Psoas muscle (tissue), 8 donors: Measurements from ENCODE around the gene CNKSR3. TPM values are rescaled to one million over a fixed set of nuclear protein-coding genes. Genes with fewer than 3 reads are reported as not detected.

ENCODE experiments used
- ATAC-seq, 4 donors: fragments of 200-7000 bp; cut with Tn5 transposase; one replicate each; pipeline ENCODE4 v1.9.1; 2020; ENCODE audit warnings: moderate library complexity in 3 of 4, mild to moderate bottlenecking in 2 of 4
- DNase-seq, 2 donors: peaks; one replicate each; pipeline ENCODE4 v3.0.0-alpha.2; 2020
- H3K27ac ChIP-seq: fragments of 200-600 bp; one replicate; pipeline ENCODE4 v1.8.0; 2022
- H3K27me3 ChIP-seq, 3 donors: fragments of 200-600 bp in 1 of 3; one replicate each; pipeline versions ENCODE4 v1.6.1 to v1.8.0; 2013 to 2022; ENCODE audit warnings: low read length in 2 of 3, mild to moderate bottlenecking in 2 of 3, moderate library complexity in 1 of 3; ENCODE audit not compliant: insufficient read depth in 3 of 3
- H3K36me3 ChIP-seq, 2 donors: fragments of 200-600 bp in 1 of 2; one replicate each; pipeline versions ENCODE4 v1.6.1 to v1.8.0; 2013 to 2022; ENCODE audit warnings: low read depth in 1 of 2, mild to moderate bottlenecking in 1 of 2, moderate library complexity in 1 of 2; ENCODE audit not compliant: insufficient read depth in 1 of 2
- H3K4me1 ChIP-seq: fragments of 200-600 bp; one replicate; pipeline ENCODE4 v1.8.0; 2022
- H3K4me3 ChIP-seq: fragments of 200-600 bp; one replicate; pipeline ENCODE4 v1.8.0; 2022; ENCODE audit warnings: mild to moderate bottlenecking
- H3K9me3 ChIP-seq: fragments of 200-600 bp; one replicate; pipeline ENCODE4 v1.8.0; 2022
- CTCF ChIP-seq: fragments of 200-600 bp; IDR thresholded peaks from one replicate; pipeline ENCODE4 v1.8.0; 2022; ENCODE audit warnings: antibody characterized with exemption
- WGBS, 3 donors: extraction: QIAGEN DNeasy Blood & Tissue Kit; methylation state at CpG; one replicate each; pipeline versions ENCODE4 v1.1.6 to v1.1.7; 2013; 5-methylcytosine and 5-hydroxymethylcytosine counted together
- intact Hi-C, 2 donors: fragments of 100-400 bp; cut with DNase I; formaldehyde crosslinking; loops; one replicate each; pipeline versions ENCODE4 v1.11.0 to v1.14.2; 2022
- polyA plus RNA-seq, 3 donors: library from polyadenylated mRNA; stranded (reverse); fragments of 200-250 nt; gene quantifications; one replicate each; pipeline ENCODE4 v1.2.3, GENCODE V29; 2013
- total RNA-seq, 4 donors: library from RNA; stranded (reverse); fragmentation: NEBNext Ultra II Directional in 2 of 4; extraction: Animal tissue kit (Norgen Biotek cat#: 25700) in 2 of 4; gene quantifications; one replicate each; pipeline versions ENCODE4 v1.2.1 to v1.2.4, GENCODE V29; 2021 to 2023
- donor health status: healthy with polysubstance abuse.
- donor health status: DM: no; HTN: no; CAD: no; lungs with moderate emphysema.
- donor health status: Bipolar disorder and iron deficiency.
- donor health status: healthy.
- donor health status: DM: yes; HTN: yes; CAD: no.
- donor health status: DM: no; HTN: no; CAD: no.
- donor health status: DM: no; HTN: no; CAD: no.
- donor health status: DM: yes; HTN: yes; CAD: no.

Gene CNKSR3
- total and polyA plus RNA-seq, 7 donors: 0.90 to 4.7 (median 2.3) TPM

DNA sequence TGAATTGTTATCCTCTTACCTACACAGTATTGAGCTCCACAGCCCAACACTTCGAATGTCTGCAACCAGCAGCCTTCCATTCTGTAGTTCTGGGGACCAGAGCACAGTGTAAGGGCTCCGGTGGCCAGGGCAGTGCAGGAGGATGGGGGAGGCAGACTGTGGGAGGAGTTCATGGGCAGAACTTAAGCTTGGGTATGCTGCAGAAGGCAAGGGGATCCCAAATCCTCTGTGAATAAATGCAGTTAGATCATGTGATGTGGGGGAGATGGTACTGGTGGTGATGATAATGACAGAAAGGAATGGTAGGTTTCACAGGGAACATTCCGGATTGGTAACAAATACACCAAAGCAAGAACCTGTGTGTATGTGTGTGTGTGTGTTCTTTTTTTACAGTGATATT lies 26.5 kb upstream of the CNKSR3 start:
- 87 to 92% (median 91%) methylated on average over 3 of the region's 3 CpGs for WGBS, 3 donors
- H3K27ac ChIP-seq: no peak overlapping the region
- no peaks in the 10 kb centered on the region for H3K4me1 ChIP-seq
- H3K36me3 ChIP-seq: no peaks in the 10 kb centered on the region
- no peaks in the 10 kb centered on the region for H3K9me3 ChIP-seq
- ATAC-seq: no peak
- H3K4me3 ChIP-seq: no peak overlapping the region
- DNase-seq: no peak
- TF ChIP-seq CTCF: no peak
- intact Hi-C loops: no loop called here
- no peaks in the 10 kb centered on the region for H3K27me3 ChIP-seq

DNA sequence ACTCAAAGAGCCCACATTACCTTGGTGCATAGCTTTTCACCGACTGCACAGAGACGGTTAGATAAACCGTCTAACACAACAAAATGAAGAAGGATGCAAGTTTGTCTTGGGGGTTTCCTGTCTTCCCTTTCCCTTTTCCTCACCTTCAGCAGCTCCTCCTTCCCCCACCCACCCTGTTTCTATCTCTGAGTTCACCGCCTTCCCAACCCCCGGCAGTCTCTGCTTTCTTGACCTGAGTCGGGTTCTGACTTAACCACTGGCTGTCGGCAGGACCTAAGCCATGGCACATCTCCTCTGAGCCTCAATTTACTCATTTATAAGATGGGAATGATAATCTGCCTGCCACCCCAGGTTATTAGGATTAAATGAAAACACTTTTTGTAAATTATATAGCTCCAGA lies 25.8 kb upstream of the CNKSR3 start:
- ATAC-seq: no peak
- DNase-seq: no peak
- Histone ChIP-seq H3K27ac (no peak overlapping the region), H3K4me3 (no peak overlapping the region), H3K4me1 (no peaks in the 10 kb centered on the region), H3K9me3 (no peaks in the 10 kb centered on the region), H3K36me3 (no peaks in the 10 kb centered on the region), H3K27me3 (no peaks in the 10 kb centered on the region)
- TF ChIP-seq CTCF: no peak
- 83 to 85% (median 85%) methylated on average over 7 of the region's 7 CpGs for WGBS, 3 donors
- intact Hi-C loops: no loop called here

- WGBS, 3 donors: 79 to 83% (median 82%) methylated on average over 2 of the region's 2 CpGs
- ATAC-seq (no peak), DNase-seq (no peak)
- no peaks in the 10 kb centered on the region for H3K9me3 ChIP-seq
- intact Hi-C loops: no loop called here
- H3K4me1 ChIP-seq: no peaks in the 10 kb centered on the region
- H3K4me3 ChIP-seq: no peak overlapping the region
- H3K36me3 ChIP-seq: no peaks in the 10 kb centered on the region
- H3K27me3 ChIP-seq: no peaks in the 10 kb centered on the region
- no peak for TF ChIP-seq CTCF
- H3K27ac ChIP-seq: no peak overlapping the region
Observed at GRCh38 chr6:154535851-154536250, 25.4 kb upstream of the CNKSR3 start.

GRCh38 chr6:154535147-154535546 lies 24.7 kb upstream of the CNKSR3 start:
- no peaks in the 10 kb centered on the region for H3K4me1 ChIP-seq
- no peak for ATAC-seq
- H3K9me3 ChIP-seq: no peaks in the 10 kb centered on the region
- WGBS, 3 donors: 90 to 94% (median 92%) methylated on average over 3 of the region's 3 CpGs
- no peak overlapping the region for H3K27ac ChIP-seq
- H3K4me3 ChIP-seq: no peak overlapping the region
- TF ChIP-seq CTCF: no peak
- DNase-seq: no peak
- H3K36me3 ChIP-seq: no peaks in the 10 kb centered on the region
- intact Hi-C loops: no loop called here
- no peaks in the 10 kb centered on the region for H3K27me3 ChIP-seq

DNA sequence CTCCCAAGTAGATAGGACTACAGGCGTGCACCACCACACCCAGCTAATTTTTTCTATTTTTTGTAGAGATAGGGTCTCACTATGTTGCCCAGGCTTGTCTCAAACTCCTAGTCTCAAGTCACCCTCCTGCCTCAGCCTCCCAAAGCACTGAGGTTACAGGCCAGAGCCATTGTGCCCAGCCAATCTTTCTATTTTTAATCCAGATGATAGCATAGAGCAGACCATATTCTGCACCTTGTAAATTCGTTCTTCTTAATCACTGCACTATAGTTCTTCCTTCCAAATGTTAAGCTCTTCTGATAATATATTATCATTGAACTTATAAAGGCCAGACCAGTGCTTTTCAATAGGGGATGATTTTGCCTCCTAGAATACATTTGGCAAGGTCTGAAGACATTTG lies 24.0 kb upstream of the CNKSR3 start:
- Histone ChIP-seq H3K4me1 (no peaks in the 10 kb centered on the region), H3K36me3 (no peaks in the 10 kb centered on the region), H3K4me3 (no peak overlapping the region), H3K27me3 (no peaks in the 10 kb centered on the region), H3K27ac (no peak overlapping the region), H3K9me3 (no peaks in the 10 kb centered on the region)
- TF ChIP-seq CTCF: no peak
- intact Hi-C loops: no loop called here
- DNase-seq (no peak), ATAC-seq (no peak)
- 89 to 95% (median 90%) methylated on average over 2 of the region's 2 CpGs for WGBS, 3 donors
